SK-N-DZ (cell line): ENCODE measurements around the gene LARP4.
"Not testable (repeated sequence)": the region's sequence is repeated elsewhere in the genome, so short reads cannot be mapped to it uniquely, and the experiment has no call there.

Experiments used
- DNase-seq: peaks from one replicate; pipeline ENCODE4 v3.0.0-alpha.2; 2015; ENCODE audit warnings: low spot score

LARP4 gene

DNA sequence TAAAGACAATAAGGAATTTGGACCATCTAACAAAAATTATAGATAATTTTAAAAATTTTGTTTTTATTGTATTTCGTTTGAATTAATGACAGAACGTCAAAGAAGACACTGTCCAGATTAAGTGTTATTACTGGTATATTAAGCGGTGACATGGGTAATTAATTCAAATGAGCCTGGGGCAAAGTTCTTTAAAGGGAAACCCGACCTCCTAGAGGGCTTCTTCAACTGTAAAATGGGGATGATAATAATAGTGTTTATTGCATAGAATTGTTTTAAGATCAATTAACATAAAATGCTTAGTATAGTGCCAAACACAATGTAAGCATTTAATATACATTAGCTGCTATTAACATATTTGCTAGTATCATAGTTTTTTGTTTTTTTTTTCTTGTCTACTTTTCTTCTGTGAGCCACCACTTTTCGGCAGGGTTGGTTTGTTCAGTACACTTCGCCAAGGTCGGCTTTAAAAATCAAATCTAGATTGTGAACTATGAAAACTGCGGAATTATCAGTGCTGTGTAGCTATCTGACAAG, 514 bp upstream of the LARP4 start:
- DNase-seq: no peak

DNA sequence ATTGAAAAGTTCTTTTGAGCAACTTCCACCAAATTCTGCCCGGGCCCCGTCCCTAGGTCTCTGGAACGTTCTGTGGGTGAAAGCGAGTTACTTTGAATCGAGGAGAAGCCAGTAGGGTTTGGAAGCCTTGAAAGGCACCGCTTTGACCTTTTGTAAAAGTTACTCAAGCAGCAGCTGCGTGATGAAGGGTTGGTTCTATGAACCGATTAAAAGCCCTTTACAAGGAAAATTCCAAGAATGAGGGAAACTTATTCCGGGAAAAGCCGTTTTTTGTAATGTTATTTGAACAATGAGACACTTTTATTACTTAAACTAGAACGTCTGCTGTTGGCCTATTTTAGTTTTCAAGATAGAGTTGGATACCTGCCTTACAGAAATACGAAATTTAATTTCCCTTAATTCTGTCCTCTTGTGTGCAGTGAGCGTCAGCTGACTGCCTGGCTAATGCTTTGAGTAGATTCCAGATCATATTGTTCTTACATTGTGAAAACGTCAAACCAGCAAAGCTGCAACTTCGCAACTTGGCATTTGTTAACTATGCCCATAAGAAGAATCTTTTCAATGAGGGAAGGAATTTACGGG, 906 bp downstream of the LARP4 start:
- DNase-seq: no peak

DNA sequence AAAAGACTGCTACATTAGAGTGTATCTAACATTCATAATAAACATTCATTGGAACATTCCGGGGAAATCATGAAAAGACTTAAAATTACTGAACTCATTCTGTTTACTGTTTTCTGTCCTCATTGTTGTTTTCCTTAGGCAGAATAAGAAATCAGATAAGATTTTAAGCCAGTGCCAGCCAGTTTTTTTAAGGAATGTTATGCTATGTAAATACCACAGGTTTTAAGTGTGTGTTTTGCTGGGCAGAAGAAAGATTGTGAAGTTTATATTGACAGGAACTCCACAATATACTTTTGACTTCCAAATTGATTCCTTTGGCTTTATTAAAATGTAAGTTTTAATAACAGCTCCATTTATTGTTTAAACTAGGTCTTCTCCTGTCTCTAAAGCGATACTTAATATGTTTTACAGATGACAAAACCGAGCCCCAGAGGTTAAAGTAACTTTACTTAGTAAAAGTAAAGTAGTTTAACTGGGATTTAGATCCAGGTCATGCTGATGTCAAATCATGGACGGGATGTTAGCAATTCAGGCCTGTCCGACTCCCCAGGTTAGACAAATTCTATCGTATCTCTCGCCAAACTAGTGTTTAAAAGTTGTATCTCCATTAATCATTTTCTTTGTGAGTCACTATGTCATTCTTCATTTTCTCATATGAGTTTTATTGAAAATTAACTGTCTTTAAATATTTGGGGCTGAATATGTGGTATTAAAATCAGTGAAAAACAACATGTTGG, 1.7 kb downstream of the LARP4 start:
- no peak for DNase-seq

DNA sequence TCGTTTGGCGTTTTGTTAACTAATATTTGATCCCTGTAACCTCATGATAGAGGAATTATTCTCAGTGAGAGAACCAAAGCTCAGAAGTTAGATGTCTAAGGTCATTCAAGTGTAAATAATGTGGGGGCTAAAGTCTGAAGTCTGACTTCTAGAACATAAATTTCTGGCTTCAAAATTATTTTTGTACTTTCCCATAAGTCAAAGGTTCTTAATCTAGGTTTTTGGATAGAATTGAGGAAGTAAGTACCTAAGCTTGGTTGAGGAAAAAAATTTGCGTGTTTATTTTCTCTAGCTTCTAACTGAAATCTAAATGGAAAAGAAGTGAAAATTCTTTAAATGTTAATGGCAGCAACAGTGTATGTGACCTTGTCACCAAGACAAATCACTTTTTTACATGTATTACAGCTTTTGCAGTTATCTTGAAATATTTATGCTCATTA, 2.3 kb downstream of the LARP4 start:
- no peak for DNase-seq

DNA sequence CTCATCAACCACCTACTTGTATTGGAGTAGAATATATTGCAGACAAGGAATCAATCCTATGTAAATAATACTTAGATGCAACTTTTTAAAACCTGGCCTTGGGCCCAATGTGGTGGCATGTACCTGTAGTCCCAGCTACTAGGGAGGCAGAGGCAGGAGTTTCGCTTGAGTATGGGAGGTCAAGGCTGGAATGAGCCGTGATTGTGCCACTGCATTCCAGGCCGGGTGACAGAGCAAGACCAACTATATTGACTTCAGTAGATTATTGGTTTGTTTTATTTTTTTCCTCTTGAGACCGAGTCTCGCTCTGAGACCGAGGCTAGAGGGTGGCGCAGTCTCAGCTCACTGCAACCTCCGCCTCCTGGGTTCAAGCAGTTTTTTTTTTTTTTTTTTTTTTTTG, 3.6 kb downstream of the LARP4 start:
- no peak for DNase-seq

DNA sequence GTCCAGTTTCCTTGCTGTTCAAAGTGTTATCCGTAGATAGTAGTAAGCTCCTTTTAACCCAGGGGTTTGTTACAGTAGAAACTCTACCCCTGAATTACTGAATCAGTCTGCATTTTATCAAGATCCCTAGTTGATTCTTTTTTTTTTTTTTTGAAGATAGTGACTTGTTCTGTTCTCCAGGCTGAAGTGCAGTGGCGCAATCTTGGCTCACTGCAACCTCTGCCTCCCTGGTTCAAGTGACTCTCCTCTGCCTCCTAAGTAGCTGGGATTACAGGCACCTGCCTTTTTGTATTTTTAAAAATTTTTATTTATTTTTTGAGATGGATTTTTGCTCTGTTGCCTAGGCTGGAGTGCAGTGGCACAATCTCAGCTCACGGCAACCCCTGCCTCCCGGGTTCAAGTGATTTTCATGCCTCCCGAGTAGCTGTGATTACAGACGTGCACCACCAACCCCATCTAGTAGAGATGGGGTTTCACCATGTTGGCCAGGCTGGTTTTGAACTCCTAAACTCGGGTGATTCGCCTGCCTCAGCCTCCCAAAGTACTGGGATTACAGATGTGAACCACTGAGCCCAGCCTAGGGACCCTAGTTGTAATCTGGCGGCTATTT, 10.5 kb downstream of the LARP4 start:
- no peak for DNase-seq

DNA sequence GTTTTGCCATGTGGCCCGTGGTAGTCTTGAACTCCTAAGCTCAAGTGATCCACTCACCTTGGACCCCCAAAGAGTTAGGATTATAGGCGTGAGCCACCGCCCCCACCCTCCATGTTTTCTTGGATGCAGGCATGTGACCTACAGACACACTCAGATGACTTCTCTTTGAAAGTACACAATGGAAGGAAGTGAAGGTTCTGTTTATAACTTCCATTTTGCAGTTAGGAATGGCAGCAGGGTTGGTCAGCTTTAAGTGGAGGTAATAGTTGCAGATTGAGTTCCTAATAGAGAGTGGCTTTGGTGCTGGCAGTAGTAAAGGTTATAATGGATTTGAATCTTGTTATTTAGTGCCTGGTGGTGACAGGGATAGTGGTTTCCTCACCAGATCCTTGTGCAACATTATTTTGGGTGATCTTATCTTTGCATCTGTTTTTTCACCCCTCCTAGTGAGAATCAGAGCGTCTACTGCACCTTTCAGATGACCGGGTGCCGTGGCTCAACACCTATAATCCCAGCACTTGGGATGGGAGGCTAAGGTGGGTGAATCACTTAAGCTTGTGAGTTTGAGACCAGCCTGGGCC, 15.3 kb downstream of the LARP4 start:
- no peak for DNase-seq

DNA sequence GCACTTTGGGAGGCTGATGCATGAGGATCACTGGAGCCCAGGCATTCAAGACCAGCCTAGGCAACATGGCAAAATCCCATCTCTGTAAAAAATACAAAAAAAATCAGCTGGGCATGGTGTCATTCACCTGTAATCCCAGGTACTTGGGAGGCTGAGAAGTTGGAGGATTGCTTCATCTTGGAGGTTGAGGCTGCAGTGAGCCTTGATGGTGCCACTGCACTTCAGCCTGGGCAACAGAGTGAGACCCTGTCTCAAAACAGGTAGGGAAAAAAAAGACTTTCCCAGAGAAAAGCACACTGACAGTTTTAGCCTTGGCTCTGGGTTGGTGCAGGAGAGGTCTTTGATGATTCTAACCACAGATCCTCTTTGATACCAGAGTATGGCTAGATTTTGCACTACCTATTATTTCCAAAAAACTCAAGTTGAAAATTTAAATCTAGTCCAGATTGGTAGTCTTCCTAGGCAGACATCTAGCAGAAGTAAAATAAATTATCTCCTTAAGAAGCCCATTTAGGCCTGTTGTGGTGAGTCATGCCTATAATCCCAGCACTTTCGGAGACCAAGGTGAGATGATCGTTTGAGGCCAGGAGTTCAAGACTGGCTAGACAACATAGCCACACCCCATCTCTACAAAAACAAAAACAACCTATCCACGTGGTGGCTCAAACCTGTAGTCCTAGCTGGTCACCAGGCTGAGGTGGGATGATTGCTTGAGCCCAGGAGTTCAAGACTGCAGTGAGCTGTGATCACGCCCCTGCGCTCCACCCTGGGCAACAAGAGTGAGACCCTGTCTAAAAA, 18.6 kb downstream of the LARP4 start:
- DNase-seq: no peak

DNA sequence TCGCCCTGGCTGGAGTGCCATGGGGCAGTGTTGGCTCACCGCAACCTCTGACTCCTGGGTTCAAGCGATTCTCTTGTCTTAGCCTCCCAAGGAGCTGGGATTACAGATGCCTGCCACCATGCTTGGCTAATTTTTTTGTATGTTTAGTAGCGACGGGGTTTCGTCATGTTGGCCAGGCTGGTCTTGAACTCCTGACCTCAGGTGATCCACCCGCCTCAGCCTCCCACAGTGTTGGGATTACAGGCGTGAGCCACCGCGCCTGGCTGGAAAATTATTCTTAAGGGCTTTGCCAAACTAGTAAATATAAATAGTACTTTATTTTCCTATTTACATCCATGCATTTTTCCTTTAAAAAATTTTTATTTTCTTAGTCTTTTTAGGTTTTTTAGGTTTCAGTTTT, 22.2 kb downstream of the LARP4 start:
- not testable (repeated sequence) for DNase-seq

DNA sequence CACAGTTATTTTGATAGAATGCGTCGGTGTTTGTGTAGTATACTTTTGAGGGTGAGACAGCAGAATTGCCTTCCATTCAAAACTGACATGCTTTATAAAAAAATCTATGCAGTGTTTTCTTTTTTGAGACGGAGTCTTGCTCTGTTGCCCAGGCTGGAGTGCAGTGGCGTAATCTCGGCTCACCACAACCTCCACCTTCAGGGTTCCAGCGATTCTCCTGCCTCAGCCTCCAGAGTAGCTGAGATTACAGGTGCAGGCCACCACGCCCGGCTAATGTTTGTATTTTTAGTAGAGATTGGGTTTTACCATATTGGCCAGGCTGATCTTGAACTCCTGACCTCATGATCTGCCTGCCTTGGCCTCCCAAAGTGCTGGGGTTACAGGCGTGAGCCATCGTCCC, 22.7 kb downstream of the LARP4 start:
- not testable (repeated sequence) for DNase-seq

DNA sequence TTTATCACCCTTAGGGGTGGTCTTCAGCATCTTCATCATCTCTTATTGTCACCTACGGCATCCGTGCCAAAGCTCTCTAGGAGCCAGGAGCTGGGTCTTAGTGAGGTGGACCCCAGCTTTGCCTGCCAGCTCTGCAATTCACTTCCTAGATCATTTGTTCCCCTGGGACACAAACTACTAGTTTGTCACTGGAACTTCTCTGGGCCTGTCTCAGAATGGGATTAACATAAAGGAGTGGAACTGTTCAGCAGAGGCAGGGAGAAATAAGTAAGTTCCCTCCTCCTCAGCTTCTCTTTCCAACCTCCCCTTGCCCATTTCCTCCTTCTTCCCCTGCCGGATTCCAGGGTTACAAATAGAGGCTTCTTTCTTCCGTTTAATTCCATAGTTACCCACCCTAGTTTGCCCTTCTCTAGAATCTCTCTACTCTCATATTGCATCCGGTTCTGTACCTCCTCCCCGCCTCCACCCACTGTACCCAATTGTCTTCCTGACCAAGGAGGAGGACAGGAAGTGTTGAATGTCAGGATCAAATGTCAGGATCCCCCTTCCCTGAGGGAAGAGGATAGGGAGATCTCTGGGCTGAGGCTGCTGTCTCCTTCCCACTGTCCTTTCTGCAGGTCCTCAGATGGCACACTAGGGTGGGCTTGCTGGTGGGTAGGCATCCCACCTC, 25.0 kb downstream of the LARP4 start:
- DNase-seq: no peak

DNA sequence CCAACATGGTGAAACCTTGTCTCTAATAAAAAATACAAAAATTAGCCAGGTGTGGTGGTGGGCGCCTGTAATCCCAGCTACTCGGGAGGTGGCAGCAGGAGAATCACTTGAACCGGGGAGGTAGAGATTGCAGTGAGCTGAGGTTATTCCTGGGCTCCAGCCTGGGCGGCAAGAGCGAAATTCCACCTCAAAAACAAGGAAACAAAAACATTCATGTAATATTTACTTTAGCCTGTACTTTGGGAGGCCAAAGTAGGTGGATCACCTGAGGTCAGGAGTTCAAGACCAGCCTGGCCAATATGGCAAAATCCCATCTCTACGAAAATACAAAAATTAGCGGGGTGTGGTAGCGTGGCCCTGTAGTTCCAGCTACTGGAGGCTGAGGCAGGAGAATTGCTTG, 31.0 kb downstream of the LARP4 start:
- DNase-seq: not testable (repeated sequence)

DNA sequence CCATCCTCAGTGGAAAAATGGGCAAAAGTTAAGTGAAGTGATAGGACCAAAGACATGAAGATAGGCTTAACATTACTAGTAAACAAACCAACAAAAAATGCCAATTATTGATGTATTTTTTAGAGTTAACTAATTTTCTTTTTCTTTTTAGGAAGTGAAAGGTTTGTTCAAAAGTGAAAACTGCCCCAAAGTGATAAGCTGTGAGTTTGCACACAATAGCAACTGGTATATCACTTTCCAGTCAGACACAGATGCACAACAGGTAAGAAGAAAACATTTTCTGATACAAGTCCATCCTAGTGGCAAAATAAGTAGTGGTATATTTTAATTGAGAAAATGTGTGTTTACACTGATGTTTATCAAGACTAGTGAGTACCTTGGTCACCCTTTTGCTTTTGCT, 39.6 kb downstream of the LARP4 start:
- no peak for DNase-seq

DNA sequence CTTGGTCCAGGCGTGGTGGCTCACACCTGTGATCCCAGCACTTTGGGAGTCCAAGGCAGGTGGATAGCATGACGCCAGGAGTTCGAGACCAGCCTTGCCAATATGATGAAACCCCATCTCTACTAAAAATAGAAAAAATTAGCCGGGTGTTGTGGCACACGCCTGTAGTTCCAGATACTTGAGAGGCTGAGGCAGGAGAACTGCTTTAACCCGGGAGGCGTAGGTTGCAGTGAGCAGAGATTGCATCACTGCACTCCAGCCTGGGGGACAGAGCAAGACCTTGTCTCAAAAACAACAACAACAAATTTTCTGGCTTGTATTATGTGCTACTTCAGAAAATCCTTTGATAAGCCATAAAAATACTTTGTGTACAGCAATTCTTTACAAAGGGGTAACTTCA, 41.1 kb downstream of the LARP4 start:
- no peak for DNase-seq

DNA sequence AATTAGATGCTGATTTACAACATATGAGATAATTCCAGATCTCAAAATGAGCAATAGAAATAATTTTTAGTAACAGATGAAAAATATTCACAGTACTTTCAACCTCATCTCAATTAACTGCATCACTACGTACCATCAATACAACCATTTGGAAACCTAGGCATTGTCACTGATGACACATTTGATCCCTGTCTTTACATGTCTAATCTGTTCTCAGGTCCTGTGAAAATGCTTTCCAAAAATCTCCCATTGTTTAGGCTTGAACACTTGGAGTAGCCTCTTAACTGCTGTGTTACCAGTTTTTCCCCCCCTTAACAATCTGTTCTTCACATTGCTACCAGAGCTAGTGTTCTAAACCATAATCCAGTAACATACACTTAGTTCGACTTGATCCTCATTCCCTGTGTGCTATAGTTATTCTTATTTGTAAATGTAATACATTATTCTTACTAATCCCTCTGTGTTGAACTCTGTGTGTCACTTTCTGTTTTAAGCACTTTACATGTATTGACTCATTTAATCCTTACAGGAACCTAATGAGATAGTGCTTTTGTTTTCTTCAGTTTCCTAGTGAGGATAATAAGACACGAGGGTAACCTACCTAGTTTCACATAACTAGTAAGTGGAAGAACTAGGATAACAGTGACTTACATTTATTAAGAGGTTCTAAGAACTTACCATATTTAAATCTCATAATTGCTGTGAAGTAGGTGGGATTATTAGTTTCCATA, 41.7 kb downstream of the LARP4 start:
- DNase-seq: no peak

DNA sequence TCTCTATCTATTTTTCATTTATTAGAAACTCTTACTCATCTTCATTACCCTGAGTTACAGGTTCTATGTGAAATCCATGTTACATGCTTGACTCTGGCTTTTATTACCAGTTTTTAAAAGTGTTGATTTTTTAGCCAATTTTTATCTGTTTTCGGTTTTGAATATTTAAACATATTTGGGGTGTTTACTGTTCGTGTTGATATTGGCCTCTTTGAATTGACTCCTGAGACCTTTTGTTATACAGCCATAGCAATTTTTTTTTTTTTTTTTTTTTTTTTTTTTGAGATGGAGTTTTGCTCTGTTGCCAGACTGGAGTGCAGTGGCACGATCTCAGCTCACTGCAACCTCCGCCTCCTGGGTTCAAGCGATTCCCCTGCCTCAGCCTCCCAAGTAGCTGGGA, 49.0 kb downstream of the LARP4 start:
- not testable (repeated sequence) for DNase-seq

DNA sequence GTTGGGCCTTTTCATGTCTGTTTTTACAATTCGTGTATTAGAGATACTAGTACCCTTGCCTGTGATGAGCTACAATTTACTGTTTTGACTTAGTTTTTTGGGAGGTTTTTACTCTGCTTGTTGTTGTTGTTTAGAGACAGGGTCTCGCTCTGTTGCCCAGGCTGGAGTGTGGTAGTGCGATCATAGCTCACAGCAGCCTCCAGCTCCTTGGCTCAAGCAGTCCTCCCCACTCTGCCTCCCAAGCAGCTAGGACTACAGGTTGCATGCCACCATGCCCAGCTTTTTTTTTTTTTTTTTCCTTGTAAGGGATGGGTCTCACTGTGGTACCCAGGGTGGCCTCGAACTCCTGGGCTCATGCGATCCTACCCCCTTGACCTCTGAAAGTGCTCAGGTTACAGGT, 52.1 kb downstream of the LARP4 start:
- DNase-seq: no peak

DNA sequence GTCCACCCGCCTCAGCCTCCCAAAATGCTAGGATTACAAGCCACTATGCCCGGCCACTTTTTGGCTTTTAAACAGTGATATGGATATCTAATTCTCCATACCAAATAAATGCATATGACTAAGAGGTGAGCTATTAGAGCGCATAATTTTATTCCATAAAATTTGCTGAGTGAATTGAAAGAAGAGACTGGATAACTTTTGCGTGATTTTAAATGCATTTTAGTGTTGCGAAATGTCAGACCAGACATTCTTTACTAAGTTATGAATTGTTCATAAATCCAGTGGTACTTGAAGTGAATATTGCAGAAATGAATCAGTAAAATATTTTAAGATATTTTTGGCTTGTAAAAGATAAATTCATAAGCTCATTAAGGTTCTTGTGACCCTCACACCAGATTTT, 53.2 kb downstream of the LARP4 start:
- DNase-seq: no peak

DNA sequence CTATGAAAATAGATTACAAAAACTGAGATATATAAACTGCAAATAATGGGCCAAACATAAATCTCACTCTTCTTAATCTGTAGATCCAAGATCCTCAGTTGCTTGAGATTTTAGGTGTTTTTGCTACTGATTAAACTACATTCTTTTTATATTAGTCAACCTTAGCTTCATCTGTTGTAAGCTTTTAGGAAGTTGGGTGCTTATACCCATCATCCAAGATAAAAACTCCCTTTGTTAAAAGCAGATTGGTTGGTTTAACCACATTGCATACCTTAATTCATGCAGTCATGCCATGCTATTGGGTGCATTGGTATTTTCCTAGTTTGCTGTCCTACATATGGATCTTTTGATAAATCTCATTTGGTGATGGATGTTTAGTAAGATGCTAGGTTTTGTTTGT, 57.9 kb downstream of the LARP4 start:
- no peak for DNase-seq

DNA sequence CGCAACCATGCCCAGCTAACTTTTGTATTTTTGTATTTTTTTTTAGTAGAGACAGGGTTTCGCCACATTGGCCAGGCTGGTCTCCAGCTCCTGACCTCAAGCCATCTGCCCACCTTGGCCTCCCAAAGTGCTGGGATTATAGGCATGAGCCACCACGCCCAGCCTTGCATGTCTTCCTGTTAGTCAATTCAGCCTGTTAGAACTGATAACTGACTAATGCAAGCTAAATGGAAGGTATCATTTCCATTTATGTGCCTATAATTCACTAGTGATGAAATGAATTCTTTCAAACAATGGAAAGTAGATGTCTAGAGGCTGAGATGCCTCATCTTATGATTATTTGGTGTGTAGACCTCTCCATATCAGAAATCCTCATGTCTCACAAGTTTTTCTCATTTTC, 66.8 kb downstream of the LARP4 start:
- no peak for DNase-seq
